Right renal cortex interstitium (tissue), 3 donors: ENCODE data around the gene LDHD. TPM values are rescaled to one million over a fixed set of nuclear protein-coding genes. Genes with fewer than 3 reads are reported as not detected.
"Not testable (repeated sequence)": the region's sequence is repeated elsewhere in the genome, so short reads cannot be mapped to it uniquely, and the experiment has no call there.

ENCODE experiments used
- DNase-seq, 3 donors: peaks; one replicate each; pipeline ENCODE4 v3.0.0-alpha.2; 2013; ENCODE audit warnings: low read depth in 3 of 3, low spot score in 2 of 3
- polyA plus RNA-seq, 3 donors: library from polyadenylated mRNA; unstranded; fragments of 120-200 nt; gene quantifications; one replicate each; pipeline ENCODE4 v1.2.1, GENCODE V29; 2013; ENCODE audit not compliant: insufficient read length in 3 of 3

Gene LDHD
- polyA plus RNA-seq = 1 to 10 TPM; 4.9 to 5.7 (median 5.7) TPM

GRCh38 chr16:75116081-75116910, at the start of gene LDHD:
LDHD (minus strand) TSS chr16:75116780; CDS start chr16:75116720, 60 bp downstream.
- DNase-seq = no peak

GRCh38 chr16:75160386-75160785, 43.8 kb upstream of the LDHD start:
- DNase-seq = no peak

DNA sequence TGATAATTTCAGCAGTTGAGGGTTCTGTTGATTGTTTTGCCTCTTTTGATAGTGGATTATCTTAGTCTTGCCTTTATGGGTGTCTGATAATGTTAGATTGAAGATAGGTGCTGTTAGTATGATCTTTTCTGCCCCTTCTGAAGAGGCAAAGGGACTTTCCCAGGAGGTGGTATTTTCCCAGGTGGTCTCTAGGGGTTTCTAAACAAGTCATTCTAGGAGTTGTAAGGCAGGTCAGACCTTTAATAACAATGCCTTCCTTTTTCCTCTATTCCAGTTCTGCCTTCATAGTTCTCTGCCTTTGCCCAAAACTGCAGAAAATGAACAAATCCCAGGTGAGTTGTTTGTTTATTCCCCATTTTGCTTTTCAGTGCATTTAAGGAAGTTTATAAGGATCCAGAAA, 36.1 kb upstream of the LDHD start:
- no peak for DNase-seq

DNA sequence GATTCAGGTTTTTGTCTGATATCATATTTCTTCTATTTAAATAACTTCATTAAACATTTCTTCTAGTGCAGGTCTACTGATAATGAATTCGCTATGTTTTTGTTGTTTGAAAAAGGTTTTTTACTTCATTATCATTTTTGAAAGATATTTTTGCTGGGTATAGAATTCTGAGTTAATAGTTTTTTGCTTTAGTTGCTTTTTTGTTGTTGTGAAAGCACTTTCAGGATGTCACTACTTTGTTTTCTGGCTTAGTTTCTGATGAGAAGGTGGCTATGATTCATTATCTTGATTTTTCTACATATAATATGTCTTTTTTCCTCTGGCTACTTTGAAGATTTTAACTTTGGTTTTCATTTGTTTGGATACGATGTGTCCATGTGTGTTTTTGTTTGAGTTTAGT, 35.2 kb upstream of the LDHD start:
- no peak for DNase-seq

DNA sequence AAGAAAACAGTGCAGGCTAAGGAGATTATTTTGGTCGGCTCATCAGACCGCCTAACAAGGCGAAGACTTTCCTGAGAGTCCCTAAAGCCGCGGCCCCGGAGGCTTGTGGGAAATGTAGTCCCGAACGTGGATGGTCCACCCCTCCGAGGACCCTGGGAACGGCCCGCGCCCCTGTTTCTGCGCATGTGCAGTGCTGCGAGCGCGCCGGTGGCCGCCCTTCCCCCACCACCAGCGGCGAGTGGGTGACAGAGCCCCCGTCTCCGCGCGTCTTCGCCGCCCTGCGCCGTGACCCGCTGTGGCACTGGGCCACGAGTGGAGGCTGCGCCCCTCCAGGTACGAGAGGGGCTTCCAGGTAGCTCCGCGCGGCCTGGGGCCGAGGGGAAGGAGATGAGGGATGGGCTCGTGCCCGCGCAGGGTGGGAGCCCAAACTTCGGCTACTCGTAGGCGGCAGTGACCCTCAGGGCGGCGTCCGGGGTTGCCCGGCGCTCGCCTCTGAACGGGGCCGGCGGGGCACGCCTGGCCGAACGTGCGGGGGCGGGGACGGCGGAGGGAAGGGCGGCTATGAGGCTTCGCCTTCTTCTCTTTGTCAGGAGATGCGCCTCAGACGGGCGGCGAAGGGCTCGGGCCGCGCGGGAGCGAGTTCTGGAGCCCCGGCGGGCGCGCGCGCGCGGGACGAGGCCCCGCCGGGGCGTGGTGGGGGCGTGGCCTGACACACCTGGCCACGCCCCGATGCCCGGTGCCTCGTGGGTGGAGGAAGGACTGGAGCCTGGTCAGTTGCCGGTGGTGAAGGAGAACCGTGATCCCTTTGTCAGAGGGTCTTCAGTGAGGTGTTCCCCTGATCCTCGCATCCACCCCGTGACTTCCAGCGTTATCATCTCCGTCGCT, 32.0 kb upstream of the LDHD start, which contains the start of gene ZFP1:
ZFP1 (plus strand) TSS at position 214 of the 885 bp plus-strand sequence. CDS start 4,428 bp downstream, outside the sequence.
- peak; percentile 74 to 87 (median 82) for DNase-seq

DNA sequence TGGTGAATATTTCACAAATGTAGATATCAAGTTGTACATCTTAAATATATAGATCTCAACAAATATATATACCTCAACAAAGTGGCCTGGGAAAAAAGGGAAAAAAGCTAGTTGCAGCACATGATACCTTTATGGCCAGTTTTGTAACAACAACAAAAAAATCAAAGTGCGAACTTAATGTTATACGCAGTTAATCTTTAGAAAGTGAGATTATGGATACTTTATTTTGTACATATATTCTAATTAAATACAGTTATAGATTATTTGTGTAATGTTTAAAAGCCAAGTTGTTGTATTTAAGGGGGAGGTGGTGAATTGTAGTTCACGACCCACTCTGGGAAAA, 31.4 kb upstream of the LDHD start:
- no peak for DNase-seq

GRCh38 chr16:75143941-75144340, 27.4 kb upstream of the LDHD start:
- no peak for DNase-seq

DNA sequence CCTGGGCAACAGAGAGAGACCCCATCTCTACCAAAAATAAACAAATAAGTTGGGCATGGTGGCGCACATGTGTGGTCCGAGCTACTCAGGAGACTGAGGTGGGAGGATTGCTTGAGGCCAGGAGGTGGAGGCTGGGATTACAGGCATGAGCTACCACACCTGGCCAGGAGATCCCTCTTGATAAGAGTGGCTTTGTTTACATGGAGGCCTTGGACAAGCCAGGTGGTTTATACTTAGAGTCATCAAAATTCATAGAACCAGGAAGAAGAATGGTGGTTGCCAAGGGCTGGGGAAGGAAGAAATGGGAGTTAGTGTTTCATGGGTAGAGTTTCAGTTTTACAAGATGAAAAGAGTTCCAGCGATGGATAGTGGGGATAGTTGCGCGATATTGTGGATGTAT, 22.9 kb upstream of the LDHD start:
- DNase-seq = no peak

- DNase-seq = no peak
Observed at GRCh38 chr16:75138636-75139035, 22.1 kb upstream of the LDHD start.

GRCh38 chr16:75138233-75138632, 21.7 kb upstream of the LDHD start:
- DNase-seq = no peak

DNA sequence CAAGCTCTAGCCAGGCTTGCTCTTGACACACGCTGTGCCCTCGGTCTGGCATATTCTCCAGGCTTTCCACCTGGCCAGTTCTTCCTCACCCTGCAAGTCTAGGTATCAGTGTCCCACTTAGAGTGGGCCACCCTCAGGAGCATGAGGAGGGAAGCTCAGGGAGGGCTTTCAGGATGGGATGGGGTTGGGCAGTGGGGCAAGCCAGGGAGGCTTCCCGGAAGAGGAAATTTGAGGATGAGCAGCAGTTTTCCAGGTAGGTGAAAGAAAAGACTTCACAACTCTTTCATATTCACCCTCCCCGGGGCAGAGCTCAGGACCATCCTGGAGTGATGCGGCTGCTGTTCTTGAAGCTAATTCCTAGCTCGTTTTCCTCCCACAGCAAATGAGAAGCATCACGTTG, 14.5 kb upstream of the LDHD start:
- DNase-seq = no peak

- no peak for DNase-seq
Observed at GRCh38 chr16:75130150-75130771, 13.7 kb upstream of the LDHD start.

DNA sequence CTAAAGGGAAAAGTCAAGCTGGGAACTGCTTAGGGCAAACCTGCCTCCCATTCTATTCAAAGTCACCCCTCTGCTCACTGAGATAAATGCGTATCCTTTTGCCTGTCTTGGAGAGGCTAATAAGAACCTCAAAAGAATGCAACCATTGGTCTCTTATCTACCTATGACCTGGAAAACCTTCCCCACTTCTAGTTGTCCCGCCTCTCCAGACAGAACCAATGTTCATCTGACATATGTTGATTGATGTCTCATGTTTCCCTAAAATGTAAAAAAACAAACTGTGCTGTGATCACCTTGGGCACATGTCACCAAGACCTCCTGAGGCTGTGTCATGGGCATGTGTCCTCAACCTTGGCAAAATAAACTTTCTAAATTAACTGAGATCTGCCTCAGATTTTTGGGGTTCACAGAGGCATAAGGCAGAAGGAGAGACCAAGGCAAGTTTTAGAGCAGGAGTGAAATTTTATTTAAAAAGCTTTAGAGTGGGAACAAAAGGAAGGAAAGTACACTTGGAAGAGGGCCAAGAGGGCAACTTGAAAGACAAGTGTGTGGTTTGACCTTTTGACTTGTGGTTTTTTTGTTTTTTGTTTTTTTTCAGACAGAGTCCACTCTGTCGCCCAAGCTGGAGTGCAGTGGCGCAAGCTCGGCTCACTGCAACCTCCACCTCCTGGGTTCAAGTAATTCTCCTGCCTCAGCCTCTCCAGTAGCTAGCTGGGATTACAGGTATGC, 13.0 kb upstream of the LDHD start:
- DNase-seq = not testable (repeated sequence)

GRCh38 chr16:75127713-75128415, 11.3 kb upstream of the LDHD start:
- DNase-seq = no peak

DNA sequence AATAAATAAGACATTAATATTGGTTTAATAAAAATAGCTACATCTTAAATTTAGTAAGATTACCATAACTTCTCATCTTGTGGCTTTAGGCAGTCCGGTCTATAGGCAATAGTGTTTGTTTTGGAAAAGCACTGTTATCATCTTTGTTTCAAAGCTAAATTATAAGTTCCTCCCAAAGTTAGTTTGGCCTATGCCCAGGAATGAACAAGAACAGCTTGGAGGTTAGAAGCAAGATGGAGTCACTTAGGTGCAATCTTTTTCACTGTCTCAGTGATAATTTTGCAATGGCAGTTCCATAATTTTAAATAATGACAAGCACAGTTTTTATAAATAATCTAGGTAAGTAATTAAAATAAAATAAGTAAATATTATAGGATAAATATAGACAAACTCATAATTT, 6.0 kb upstream of the LDHD start:
- DNase-seq = no peak

GRCh38 chr16:75121949-75122568, 5.5 kb upstream of the LDHD start:
- DNase-seq = no peak

- no peak for DNase-seq
Observed at GRCh38 chr16:75120253-75120652, 3.7 kb upstream of the LDHD start.

- DNase-seq = no peak
Observed at GRCh38 chr16:75118943-75119539, 2.5 kb upstream of the LDHD start.

DNA sequence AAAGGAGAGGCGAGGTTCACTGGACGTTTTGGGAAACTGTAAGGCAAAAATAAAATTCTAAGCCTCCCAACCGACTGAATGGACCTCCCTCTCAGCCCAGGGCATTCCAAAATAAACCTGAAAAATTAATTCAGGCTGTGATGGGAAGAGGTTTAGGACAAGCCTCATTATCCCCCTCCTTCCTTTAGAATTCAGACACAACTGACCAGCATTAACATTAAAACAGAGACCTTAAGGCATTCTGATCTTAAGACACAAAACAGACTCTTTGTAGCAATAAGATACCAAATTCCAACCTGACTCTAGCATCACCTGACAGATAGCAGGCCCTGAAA, 298 bp upstream of the LDHD start:
- no peak for DNase-seq
